Heart left ventricle (tissue), 16 donors: Measurements from ENCODE around the gene CD300LB. TPM values are rescaled to one million over a fixed set of nuclear protein-coding genes. Genes with fewer than 3 reads are reported as not detected.
A peak's percentile ranks its signal among the peaks of the same experiment; 100 is the strongest.
"Not testable (repeated sequence)": the region's sequence is repeated elsewhere in the genome, so short reads cannot be mapped to it uniquely, and the experiment has no call there.

Experiments
- ATAC-seq, 4 donors: fragments of 200-7000 bp; cut with Tn5 transposase; one replicate each; pipeline ENCODE4 v1.9.1; 2020 to 2022; ENCODE audit warnings: moderate library complexity in 4 of 4, mild to moderate bottlenecking in 3 of 4, moderate number of reproducible peaks in 1 of 4
- DNase-seq, 5 donors: peaks; one replicate each; pipeline ENCODE4 v3.0.0-alpha.2; 2020
- H3K27ac ChIP-seq, 12 donors: fragments of 200-600 bp; sonication (generic) in 4 of 12; one replicate each; pipeline versions ENCODE4 v1.5.0 to v1.8.0; 2016 to 2022; ENCODE audit warnings: mild to moderate bottlenecking in 2 of 12
- H3K27me3 ChIP-seq, 9 donors: fragments of 200-600 bp; sonication (generic) in 2 of 9; one replicate each; pipeline versions ENCODE4 v1.5.1 to v1.8.0; 2016 to 2022; ENCODE audit warnings: mild to moderate bottlenecking in 3 of 9
- H3K36me3 ChIP-seq, 9 donors: fragments of 200-600 bp; sonication (generic) in 2 of 9; one replicate each; pipeline versions ENCODE4 v1.5.0 to v1.8.0; 2018 to 2022; ENCODE audit warnings: mild to moderate bottlenecking in 2 of 9
- H3K4me1 ChIP-seq, 12 donors: fragments of 200-600 bp; sonication (generic) in 4 of 12; one replicate each; pipeline versions ENCODE4 v1.5.0 to v1.8.0; 2016 to 2022; ENCODE audit warnings: mild to moderate bottlenecking in 3 of 12
- H3K4me3 ChIP-seq, 12 donors: fragments of 200-600 bp; sonication (generic) in 4 of 12; one replicate each; pipeline versions ENCODE4 v1.5.0 to v1.8.0; 2017 to 2022; ENCODE audit warnings: mild to moderate bottlenecking in 9 of 12, moderate library complexity in 4 of 12
- H3K9me3 ChIP-seq, 12 donors: fragments of 200-600 bp; sonication (generic) in 4 of 12; one replicate each; pipeline versions ENCODE4 v1.5.0 to v1.8.0; 2016 to 2022; ENCODE audit warnings: mild to moderate bottlenecking in 1 of 12
- POLR2A ChIP-seq, 2 donors: fragments of 450-650 bp; IDR thresholded peaks; one replicate each; pipeline ENCODE4 v1.6.1; 2017; ENCODE audit warnings: antibody characterized with exemption in 2 of 2, mild to moderate bottlenecking in 2 of 2, moderate library complexity in 2 of 2
- WGBS, 4 donors: extraction: QIAGEN DNeasy Blood & Tissue Kit in 2 of 4; methylation state at CpG; one replicate each; pipeline versions ENCODE4 v1.1.5 to v1.1.7; 2013 to 2018; 5-methylcytosine and 5-hydroxymethylcytosine counted together
- intact Hi-C, 10 donors: fragments of 100-400 bp; cut with DNase I; formaldehyde crosslinking; loops; one replicate each; pipeline versions ENCODE4 v1.11.1 to v1.14.2; 2022
- polyA plus RNA-seq, 2 donors: library from polyadenylated mRNA; stranded (reverse); fragments of 200-250 nt; gene quantifications; one replicate each; pipeline ENCODE4 v1.2.3, GENCODE V29; 2013
- total RNA-seq, 9 donors: library from RNA; depleted of rRNA in 2 of 9; stranded (reverse); fragments of >200 nt in 2 of 9; fragmentation: NEBNext Ultra II Directional in 3 of 9; extraction: Animal tissue kit (Norgen Biotek cat#: 25700) in 3 of 9; gene quantifications; one replicate each; pipeline versions ENCODE4 v1.1.0 to v1.2.4, GENCODE V29; 2016 to 2023
- TF ChIP-seq, protein P1 (sequence below), 12 donors: fragments of 200-600 bp; sonication (generic) in 4 of 12; IDR thresholded peaks; one replicate each; pipeline versions ENCODE4 v1.5.0 to v1.8.0; 2018 to 2022; ENCODE audit warnings: antibody characterized with exemption in 12 of 12, mild to moderate bottlenecking in 5 of 12
- donor health status: ischemic (EF 13 %, LVEDD 7.1; RV severe dilation, severe dysfunction).
- donor health status: healthy with polysubstance abuse.
- donor health status: DM: no; HTN: yes; CAD: no.
- donor health status: DM: no; HTN: no; CAD: no.
- donor health status: ischemic (EF 25% LVEDD 6.9; RV normal size, moderate dysfunction).
- donor health status: ischemic (EF 25% LVEDD 5.7; RV mildly dilated, moderate dysfunction).
- donor health status: healthy.
- donor health status: DM: yes; HTN: yes; CAD: no.
- donor health status: ischemic (EF 35%, LVEDD 5.7; RV mildly dilated, moderate dysfunction).
- donor health status: nonischemic (EF 11% LVEDD 7.7; RV severe dilation, severe dysfunction).
- donor health status: DM: yes; HTN: yes; CAD: no.
- donor health status: PGD.
- donor health status: ischemic (EF 29% LVEDD 5.4; RV normal size, mild dysfunction).
- donor health status: nonischemic (EF 23%, LVEDD 6.1; RV moderate dilation, normal function).

The CD300LB gene
- total and polyA plus RNA-seq, 11 donors, result 0.14 to 2.3 (median 0.26) TPM; not detected in 4

GRCh38 chr17:74520016-74520434, 11.2 kb downstream of the CD300LB start:
- Histone ChIP-seq H3K27me3 (no peaks in the 10 kb centered on the region), H3K36me3 (no peaks in the 10 kb centered on the region), H3K4me3 (no peak overlapping the region), H3K27ac (peak overlapping the region in 4 of 12 donors; percentile 49 to 94 (median 68)), H3K4me1 (peaks cover 0 to 48% (median 0%) of the 10 kb centered on the region in 12 donors), H3K9me3 (peaks cover 0 to 8% (median 0%) of the 10 kb centered on the region in 12 donors)
- intact Hi-C loops, result no loop called here
- 57 to 70% (median 65%) methylated on average over 3 of the region's 3 CpGs for WGBS, 4 donors
- DNase-seq, result peak in 3 of 5 donors; percentile 36 to 63 (median 50)
- TF ChIP-seq, protein P1, sequence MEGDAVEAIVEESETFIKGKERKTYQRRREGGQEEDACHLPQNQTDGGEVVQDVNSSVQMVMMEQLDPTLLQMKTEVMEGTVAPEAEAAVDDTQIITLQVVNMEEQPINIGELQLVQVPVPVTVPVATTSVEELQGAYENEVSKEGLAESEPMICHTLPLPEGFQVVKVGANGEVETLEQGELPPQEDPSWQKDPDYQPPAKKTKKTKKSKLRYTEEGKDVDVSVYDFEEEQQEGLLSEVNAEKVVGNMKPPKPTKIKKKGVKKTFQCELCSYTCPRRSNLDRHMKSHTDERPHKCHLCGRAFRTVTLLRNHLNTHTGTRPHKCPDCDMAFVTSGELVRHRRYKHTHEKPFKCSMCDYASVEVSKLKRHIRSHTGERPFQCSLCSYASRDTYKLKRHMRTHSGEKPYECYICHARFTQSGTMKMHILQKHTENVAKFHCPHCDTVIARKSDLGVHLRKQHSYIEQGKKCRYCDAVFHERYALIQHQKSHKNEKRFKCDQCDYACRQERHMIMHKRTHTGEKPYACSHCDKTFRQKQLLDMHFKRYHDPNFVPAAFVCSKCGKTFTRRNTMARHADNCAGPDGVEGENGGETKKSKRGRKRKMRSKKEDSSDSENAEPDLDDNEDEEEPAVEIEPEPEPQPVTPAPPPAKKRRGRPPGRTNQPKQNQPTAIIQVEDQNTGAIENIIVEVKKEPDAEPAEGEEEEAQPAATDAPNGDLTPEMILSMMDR (IDR thresholded peaks at IDR 0.05), result no peak
- no peak for TF ChIP-seq POLR2A (IDR thresholded peaks at IDR 0.05)
- peak; percentile 49 to 80 (median 75) for ATAC-seq

- H3K4me3 ChIP-seq, DNase-seq, H3K27ac ChIP-seq, ATAC-seq, H3K27me3 ChIP-seq, H3K9me3 ChIP-seq, intact Hi-C loops, H3K36me3 ChIP-seq: not testable (repeated sequence)
- H3K4me1 ChIP-seq, result peaks cover 0 to 48% (median 0%) of the 10 kb centered on the region in 12 donors
- 72 to 78% (median 75%) methylated on average over 6 of the region's 6 CpGs for WGBS, 4 donors
These were observed 12.8 kb downstream of the CD300LB start for GRCh38 chr17:74518413-74518981.

GRCh38 chr17:74516561-74517328, 14.5 kb downstream of the CD300LB start:
- peak overlapping the region in 1 of 12 donors; percentile 52 for H3K27ac ChIP-seq
- whole genome bisulfite sequencing, 4 donors, result 73 to 96% (median 89%) methylated on average over 3 of the region's 3 CpGs
- TF ChIP-seq POLR2A (IDR thresholded peaks at IDR 0.05), result no peak
- TF ChIP-seq, protein P1 (IDR thresholded peaks at IDR 0.05), result no peak
- peaks cover 0 to 50% (median 0%) of the 10 kb centered on the region in 12 donors for H3K4me1 ChIP-seq
- intact Hi-C loops, result no loop called here
- H3K9me3 ChIP-seq, result peaks cover 0 to 6% (median 0%) of the 10 kb centered on the region in 12 donors
- H3K4me3 ChIP-seq, result no peak overlapping the region
- DNase-seq, result no peak
- ATAC-seq, result no peak
- H3K27me3 ChIP-seq, result peaks cover 0 to 2% (median 0%) of the 10 kb centered on the region in 9 donors
- no peaks in the 10 kb centered on the region for H3K36me3 ChIP-seq

DNA sequence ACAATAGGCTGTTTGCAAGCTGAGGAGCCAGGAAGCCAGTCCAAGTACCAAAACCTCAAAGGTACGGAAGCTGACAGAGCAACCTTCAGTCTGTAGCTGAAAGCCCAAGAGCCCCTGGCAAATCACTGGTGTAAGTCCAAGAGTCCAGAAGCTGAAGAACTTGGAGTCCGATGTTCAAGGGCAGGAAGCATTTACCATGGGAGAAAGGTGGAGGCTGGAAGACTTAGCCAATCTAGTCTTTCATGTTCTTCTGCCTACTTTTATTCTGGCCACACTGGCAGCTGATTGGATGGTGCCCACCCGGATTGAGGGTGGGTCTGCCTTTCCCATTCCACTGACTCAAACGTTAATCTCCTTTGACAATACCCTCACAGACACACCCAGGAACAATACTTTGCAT, 15.3 kb downstream of the CD300LB start:
- H3K4me1 ChIP-seq, result peaks cover 0 to 45% (median 0%) of the 10 kb centered on the region in 12 donors
- intact Hi-C loops, result no loop called here
- H3K36me3 ChIP-seq, result no peaks in the 10 kb centered on the region
- H3K9me3 ChIP-seq, result peaks cover 0 to 6% (median 0%) of the 10 kb centered on the region in 12 donors
- TF ChIP-seq, protein P1 (IDR thresholded peaks at IDR 0.05), result no peak
- no peak for TF ChIP-seq POLR2A (IDR thresholded peaks at IDR 0.05)
- DNase-seq (no peak), ATAC-seq (no peak)
- H3K4me3 ChIP-seq, result no peak overlapping the region
- no peak overlapping the region for H3K27ac ChIP-seq
- 72 to 82% (median 81%) methylated on average over 4 of the region's 4 CpGs for WGBS, 4 donors
- H3K27me3 ChIP-seq, result peaks cover 0 to 2% (median 0%) of the 10 kb centered on the region in 9 donors
